ENCODE results near the gene CACNA2D3.

CACNA2D3 gene

GRCh38 chr3:54642147-54642546 is 519.8 kb downstream of the CACNA2D3 start:
- no peak for DNase-seq

DNA sequence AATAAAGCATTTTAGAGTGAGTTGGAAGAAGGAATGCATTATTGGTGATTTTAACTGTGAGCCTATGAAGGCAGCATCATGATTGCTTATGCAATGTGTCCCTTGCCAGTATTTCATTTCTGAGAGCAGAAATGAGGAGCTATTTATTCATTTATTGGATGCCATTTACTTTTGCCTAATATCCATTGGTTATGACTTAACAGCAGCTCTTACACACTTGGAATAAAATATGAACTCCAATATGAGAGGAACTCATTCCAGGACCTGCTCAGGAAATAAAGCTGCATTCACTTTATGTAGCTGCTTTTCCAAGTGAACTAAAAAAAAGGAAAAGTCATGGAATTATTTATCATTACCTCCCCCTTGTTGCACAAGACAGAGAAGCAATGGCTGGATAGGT is 525.4 kb downstream of the CACNA2D3 start:
- DNase-seq = no peak

DNA sequence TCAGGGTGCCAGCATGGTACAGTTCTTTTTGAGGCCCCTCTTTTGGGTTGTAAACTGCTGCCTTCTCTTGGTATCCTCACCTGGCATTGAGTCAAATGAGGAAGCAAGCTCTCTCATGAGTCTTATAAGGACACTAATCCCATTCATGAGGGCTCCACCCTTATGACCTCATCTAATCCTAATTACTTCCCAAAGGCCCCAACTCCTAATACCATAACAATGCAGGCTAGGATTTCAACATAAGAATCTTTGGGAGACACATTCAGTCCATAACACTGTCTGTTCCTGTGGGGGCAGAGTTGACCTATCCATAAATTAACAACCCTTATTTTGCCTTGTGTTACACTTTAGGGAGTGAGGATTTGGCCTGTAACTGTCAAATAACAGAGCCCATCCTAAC is 527.2 kb downstream of the CACNA2D3 start:
- no peak for DNase-seq

- no peak for DNase-seq
These were observed 531.3 kb downstream of the CACNA2D3 start for GRCh38 chr3:54653456-54654195.

DNA sequence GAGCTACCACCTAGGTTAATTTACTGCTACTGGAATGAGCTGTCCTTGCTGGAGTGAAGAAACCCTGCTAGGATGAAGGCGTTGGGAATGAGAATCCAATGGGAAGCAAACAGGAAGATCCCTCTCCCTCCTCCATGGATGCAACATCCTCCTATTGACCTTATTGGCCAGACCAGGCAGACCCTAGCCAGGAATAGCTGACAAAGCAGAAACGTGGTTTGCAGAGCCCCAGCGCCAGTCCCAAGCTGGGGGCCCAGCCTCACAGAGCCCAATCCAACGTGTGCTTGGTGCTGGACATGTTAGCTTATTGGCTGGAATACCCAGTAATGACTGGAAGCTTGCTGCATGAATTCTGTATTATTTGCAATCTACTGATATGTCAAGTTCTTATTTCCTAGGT is 532.4 kb downstream of the CACNA2D3 start:
- no peak for DNase-seq

DNA sequence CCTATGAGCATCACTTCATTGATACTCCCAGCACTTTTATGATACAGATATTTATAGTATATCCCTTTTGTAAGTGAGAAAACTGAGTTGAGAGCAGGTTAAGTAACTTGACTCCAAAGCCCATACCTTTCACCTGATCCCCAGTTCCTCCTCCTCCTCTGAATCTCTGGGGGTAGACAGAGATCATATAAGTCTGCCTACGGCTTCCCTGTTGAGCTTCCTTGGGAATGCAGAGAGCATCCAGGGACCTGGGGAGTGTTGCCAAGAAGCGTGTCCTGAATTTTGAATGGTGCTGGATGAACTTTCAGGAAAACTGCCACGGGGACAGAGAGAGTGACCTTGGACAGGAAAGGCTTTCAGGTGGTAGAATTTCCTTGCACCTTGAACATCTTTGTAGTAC is 537.0 kb downstream of the CACNA2D3 start:
- DNase-seq = no peak

DNA sequence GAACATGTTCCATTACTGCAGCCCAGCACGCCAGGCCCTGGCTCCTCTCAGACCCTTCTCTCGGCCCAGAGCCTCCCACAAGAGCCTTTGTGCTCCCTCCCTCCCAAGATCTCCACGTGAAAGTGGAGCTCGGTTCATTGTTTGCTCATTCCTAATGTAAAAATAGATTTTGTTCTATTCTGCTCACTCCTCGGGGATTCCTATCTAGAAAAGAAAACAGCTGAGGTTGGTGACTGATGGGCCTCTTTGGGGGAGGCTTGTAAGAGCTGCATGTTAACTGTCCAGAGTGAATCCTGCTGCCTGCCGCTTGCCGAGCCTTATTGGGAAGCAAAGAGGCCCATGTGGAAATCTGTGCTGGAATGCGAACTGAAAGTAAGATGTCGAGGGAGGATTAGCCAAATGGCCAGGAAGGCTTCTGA is 538.4 kb downstream of the CACNA2D3 start:
- no peak for DNase-seq

DNA sequence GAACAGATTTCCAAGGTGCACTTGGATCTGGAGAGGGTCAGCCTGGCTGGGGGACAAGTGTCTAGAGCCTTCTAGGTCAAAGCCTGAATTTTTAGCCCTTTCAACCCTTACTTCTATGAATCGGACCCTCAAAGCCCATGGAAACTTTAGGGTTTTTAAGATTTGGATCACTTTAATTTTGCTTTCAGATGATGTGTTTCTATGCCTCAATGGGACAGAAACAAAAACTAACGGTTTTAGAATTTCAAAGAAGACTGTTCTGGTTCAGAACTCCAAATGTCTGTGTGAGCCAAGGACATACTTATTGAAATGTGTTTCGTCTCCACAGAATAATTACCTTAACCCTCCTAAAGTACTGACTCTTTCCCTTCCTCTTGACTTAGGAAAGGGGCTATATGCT is 538.8 kb downstream of the CACNA2D3 start:
- DNase-seq = no peak

DNA sequence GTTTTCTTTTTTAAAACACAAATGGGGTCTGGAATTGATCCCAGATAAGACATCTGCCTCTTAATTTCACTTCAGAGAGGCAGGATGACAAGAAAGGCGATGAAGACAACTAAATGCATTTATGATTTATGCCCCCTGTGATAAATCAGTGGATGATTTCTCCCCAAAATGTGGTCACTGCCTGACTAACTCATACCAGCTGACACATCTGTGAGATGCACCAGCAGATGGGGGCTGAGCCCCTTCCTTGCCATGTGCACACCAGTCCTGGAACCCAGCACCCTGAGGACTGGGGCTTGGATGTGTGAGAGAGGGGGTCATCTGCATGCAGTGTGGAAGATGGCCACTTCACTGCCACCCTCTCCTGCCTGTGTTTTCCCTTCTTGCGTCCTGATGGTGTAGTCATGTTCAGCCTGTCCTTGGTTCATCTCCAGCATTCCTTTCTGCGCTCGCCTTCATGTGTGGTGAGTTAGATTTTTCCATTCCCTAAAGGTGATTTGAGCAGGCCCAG is 541.2 kb downstream of the CACNA2D3 start:
- no peak for DNase-seq

GRCh38 chr3:54665016-54665600 is 542.8 kb downstream of the CACNA2D3 start:
- no peak for DNase-seq

- DNase-seq = no peak
These were observed 545.9 kb downstream of the CACNA2D3 start for GRCh38 chr3:54668236-54668635.

DNA sequence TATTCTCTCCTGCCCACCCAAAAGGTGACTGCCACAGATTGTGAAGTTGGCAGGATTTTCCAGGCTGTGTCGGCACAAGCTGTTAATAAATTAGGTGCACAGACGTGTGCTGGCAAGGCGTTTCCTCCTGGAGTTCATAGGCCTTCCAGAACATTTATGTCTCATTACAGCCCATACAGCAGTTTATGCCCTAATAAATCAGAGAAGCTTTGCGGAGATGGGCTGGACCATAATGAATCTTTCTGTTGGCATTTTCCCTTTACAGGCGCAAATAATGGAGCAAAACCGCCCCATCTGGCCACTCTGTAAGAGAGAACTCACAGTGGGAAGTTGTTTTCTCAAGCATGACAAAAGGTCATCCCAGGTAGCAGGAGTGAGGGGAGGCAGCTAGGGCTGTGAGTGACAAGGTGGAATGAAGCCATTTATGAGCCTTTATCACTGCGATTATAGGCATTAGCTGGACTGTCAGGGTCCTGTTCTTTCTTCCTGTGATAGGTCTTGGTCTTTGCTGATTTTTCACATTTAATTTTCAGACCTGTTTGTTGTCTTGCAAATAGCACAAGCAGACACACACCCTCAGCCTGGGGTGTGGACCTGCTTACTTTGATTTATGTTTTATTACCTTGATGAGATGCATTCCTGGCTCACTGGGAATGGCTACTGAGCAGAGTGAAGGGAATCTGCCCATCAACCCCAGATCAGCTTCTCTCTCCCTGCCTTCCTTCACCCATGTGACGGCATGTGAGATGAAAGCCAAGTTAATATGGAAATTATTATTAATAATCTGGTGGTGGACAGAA is 548.0 kb downstream of the CACNA2D3 start:
- no peak for DNase-seq

GRCh38 chr3:54671511-54671910 is 549.2 kb downstream of the CACNA2D3 start:
- no peak for DNase-seq

GRCh38 chr3:54676087-54676486 is 553.7 kb downstream of the CACNA2D3 start:
- DNase-seq = no peak

- DNase-seq = no peak
These were observed 559.4 kb downstream of the CACNA2D3 start for GRCh38 chr3:54681706-54682105.

DNA sequence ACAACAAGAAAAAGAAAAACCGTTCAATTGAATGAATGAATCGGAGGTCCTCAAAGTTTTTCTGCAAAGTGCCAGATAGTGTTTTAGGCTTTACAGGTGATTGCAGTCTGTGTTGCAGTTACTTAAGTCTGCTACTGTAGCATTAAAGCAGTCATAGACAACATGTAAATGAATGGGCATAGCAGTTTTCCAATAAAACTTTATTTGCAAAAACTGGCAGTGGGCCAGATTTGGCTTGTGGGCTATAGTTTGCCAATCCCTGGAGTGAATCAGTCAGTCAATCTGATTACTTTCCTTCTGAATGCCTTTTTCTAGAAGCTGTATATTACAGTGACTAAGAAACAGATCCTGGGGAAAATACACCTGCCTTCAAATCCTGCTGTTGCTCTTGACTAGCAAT is 562.9 kb downstream of the CACNA2D3 start:
- no peak for DNase-seq

GRCh38 chr3:54691289-54691771 is 569.0 kb downstream of the CACNA2D3 start:
- no peak for DNase-seq

DNA sequence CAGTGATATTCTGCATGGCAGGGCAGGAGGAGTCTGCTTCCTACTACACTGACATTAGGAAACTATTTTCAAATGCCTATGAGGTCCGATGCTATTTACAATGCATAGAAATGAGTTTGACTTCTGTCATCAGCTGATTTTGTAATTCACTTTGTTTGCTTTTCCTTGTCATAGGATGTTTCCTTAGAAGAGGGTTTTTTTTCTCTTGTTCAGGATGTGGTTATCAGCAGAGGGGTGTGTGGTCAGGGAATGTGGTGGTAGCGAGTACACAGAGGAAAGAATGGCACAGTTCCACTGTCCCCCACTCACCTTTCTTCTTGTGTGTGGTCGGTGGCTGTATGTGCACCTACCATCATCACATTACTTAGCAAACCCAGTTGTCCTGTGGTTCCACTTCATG is 574.0 kb downstream of the CACNA2D3 start:
- no peak for DNase-seq

GRCh38 chr3:54698054-54698453 is 575.7 kb downstream of the CACNA2D3 start:
- DNase-seq = no peak

DNA sequence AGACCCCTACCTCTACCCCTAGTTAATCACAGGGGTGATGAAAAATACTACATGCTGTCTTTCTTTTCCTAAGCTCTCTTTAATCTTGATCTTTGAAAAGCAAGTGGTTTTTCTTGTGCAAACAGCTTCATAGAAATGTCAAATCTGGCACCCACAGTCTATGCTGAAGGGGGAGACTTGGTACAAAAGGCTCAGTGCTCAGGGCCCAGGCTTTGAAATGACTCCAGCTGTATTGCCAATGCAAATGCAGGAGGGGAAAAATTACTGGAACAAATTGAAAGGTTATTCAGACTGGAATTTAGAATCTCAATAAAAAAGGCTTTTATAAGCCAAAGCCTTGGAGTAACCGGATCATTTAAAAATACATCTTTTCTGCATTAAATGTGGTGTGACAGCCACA is 581.6 kb downstream of the CACNA2D3 start:
- no peak for DNase-seq

- DNase-seq = no peak
These were observed 583.4 kb downstream of the CACNA2D3 start for GRCh38 chr3:54705730-54706129.

DNA sequence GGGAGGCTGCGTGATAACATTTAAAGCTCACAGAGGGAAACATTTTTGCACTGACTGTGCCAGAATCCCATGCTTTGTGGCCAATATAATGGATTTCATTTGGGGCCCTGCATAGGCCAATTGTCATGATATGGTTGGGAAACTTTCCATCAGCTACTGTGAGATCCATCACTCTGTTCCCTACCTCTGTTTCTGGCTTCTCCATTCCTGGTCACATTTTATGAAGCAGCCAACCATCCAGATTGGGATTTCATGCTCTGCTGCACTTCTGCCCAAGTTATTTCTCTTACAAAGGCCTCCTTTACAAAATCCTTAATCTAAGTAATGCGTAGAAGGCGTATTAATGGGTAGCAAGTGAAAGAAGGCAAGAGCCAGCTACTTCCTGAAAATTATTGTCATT is 584.4 kb downstream of the CACNA2D3 start:
- DNase-seq = no peak

DNA sequence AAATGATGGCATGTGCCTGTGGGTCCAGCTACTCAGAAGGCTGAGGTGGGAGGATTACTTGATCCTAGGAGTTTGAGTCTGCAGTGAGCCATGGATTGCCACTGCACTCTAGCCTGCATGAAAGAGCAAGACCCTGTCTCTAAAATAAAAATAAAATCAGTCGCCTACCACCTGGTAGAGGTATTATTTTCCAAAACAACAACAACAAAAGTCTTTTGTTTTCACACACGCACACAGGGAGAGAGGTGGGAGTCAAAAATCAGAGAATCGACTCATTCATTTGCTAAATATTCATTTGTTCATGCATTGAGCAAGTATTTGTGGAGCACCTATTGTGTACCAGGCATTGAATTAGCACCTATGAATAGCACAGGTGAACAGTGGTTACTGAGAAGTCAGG is 587.4 kb downstream of the CACNA2D3 start:
- DNase-seq = no peak

DNA sequence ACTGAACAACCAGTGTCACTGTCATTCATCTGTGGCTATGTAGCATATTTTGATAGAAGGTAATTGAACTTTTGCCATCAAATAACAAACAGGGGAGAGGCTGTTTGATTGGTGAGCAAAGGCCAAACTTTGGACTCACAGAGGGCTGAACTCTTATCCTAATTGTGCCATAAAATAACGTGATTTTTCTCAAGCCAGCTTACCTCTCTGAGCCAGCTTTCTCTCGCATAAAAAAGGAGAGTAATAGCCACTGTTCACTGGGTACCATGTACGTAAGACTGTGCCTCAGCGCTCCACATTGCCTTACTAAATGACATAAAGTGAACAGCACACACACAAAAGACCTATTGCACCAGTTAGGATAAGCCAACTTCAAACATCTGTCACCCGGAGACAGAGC is 588.6 kb downstream of the CACNA2D3 start:
- no peak for DNase-seq
